NOMO-1 treated with DMSO at 0.1 percent for 48 hours (cell line): ENCODE measurements around the gene NOS3.

ENCODE experiments used
- DNase-seq: peaks from one replicate; lab custom pipeline; 2025; ENCODE audit not compliant: unreplicated experiment; lab: John Stamatoyannopoulos, UW

NOS3 gene

DNA sequence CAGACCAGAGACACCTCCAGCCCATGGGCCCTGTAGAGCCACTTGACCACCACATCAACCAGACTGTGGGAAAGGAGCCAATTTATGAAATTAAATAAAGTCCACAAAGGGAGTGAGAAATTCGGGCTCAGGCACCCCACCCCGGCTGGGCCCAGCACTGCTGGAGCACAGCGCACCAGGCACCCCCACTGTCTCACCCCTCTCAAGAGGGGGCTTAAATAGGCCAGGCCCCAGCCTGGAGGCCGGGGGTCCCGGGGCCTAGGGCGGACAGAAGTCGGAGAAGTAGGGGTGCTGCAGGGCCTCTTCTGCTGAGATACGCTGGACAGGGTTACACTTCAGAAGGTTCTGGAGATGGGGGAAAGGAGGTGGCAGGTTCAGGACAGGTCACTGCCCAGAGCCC lies 62.9 kb downstream of the NOS3 start:
- no peak for DNase-seq

DNA sequence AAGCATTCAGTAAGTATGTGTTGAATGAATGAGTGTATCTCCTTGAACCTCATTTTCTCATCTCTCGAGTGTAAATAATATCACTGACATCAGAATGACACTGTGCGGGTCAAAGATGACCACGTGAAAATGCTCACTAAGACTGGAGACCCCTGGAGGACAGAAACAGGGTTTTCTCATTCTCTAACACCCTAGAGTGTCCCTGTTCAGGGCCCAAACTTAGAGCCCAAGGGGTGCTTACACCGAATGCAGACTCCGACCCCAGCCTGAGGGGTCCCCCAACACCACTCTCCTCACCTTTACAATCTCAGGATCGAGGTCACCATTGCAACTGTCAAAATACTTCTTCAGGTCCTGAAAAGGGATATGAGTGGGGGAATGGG lies 65.5 kb downstream of the NOS3 start:
- DNase-seq = no peak

DNA sequence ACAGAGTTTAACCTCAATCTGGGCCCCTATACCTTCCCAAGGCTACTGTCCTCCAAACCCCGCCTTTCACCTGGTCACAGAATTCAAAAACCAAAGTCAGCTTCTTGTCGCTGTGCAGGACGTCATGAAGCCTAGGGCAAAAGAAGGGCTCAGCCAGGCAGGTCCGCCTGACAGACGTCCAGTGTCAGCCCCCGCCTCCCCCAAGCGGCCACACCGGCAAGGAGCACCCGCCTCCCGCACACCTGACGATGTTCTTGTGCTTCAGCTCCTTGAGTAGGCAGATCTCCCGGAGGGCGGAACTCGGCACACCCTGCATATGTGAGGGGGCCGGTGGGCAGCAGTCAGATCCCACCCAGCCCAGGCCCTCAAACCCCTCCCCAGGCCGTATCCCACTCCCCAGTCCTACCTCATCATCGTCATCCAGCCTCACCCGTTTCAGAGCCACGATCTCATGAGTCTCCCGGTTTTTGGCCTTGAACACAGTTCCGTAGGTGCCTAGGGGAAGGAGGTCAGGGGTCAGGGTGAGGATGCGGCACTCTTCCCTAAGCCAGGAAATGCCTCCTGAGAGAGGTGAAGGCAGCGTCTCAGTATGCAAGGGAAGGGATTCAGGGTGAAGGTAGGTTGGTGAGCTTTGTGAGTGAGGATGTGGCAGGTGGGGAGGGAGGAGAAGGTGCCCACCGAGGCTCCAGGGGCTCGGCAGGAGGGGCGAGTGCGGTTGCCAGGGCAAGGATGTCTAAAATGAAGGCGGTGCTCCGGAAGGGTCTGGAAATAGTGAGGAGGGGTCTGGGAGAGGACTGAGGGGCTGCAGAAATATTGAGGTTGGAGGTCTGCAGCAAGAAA lies 66.1 kb downstream of the NOS3 start:
- no peak for DNase-seq

DNA sequence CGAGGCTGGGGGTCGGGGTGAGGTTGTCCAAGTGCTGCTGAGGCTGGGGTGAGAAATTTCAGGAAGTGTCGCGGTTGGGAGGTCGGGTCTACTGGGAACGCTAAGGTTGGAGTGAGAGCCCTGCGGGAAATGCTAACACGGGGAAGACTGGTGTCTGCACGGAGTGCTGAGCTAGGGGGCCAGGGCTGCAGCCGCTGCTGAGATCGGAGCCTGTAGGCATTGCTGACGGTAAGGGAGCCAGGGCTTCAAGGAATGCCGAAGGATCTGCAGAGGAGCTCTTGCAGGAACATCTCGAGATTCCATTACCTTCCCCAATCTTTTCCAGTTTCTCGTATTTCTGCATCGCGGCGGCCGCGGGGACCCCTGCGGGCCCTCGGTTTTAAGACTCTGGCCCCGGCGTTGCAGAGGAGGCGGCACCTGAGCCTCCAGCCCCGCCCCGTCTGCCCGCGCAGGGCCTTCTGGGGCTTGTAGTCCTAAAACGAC lies 66.7 kb downstream of the NOS3 start, which contains the start of gene CDK5:
Gene CDK5, minus strand, starts transcription at position 392 of the 483 bp plus-strand sequence. Its CDS starts 49 bp downstream, at position 343.
- DNase-seq = no peak

DNA sequence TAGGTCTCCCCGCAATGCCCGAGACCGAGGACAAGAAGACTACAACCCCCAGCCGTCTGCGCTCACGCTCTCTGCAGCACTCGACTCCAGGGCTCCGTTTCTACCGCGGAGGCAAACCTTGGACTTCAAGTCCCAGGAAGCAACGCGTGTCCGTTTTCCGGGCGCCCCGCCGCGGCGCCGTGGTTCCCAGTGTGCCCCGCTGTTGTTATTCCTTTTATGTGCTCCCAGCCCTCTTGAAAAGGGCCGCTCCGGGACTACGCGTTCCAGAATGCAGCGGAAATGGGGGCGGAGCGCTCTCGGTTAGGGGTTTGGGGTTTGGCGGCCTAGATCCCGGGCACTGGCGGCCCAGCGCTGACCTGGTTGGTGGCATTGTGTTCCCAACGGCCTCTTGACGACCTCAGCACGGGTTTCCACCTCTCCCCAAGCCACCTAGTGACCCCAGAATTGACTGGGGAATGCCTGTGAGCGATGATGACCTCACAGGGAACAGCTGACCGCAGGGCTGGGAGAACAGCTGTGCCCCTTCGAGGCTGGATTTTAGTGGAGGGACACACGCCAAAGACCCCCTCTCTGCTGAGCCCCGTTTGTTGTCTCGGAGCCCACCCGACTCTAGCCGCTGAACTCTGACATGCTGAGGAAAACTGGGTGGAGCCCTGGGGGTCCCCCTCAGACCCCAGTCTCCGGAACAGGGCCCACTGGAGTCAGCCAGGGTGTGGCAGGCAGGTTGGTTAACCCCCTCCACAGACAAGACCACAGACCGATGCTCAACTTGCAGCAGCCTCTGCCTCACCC lies 67.4 kb downstream of the NOS3 start:
- DNase-seq = peak; percentile 94

- no peak for DNase-seq
Measured at GRCh38 chr7:151058781-151059366, 68.1 kb downstream of the NOS3 start.

- DNase-seq = peak; percentile 19
Measured at GRCh38 chr7:151059367-151060112, 68.7 kb downstream of the NOS3 start, which contains the start of gene SLC4A2. TSS of gene SLC4A2 (plus strand) at chr7:151059589. CDS start at chr7:151061988, 2,399 bp downstream.

DNA sequence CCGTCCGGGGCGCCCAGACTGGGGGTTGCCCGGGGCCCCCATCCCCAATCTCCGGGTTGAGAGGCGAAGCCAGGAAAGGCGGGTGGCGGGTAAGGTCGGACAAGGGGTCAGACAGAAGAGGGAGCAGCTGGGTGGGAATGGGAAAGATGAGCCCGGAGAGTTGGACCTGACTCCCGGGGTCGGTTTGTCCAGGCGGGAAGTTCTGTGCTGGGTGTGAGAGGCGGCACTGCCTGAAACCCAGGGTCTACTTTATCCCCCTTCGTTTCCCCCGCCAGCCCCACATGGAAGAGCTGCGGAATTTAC lies 69.2 kb downstream of the NOS3 start:
- no peak for DNase-seq

- no peak for DNase-seq
Measured at GRCh38 chr7:151060416-151061212, 69.8 kb downstream of the NOS3 start.

DNA sequence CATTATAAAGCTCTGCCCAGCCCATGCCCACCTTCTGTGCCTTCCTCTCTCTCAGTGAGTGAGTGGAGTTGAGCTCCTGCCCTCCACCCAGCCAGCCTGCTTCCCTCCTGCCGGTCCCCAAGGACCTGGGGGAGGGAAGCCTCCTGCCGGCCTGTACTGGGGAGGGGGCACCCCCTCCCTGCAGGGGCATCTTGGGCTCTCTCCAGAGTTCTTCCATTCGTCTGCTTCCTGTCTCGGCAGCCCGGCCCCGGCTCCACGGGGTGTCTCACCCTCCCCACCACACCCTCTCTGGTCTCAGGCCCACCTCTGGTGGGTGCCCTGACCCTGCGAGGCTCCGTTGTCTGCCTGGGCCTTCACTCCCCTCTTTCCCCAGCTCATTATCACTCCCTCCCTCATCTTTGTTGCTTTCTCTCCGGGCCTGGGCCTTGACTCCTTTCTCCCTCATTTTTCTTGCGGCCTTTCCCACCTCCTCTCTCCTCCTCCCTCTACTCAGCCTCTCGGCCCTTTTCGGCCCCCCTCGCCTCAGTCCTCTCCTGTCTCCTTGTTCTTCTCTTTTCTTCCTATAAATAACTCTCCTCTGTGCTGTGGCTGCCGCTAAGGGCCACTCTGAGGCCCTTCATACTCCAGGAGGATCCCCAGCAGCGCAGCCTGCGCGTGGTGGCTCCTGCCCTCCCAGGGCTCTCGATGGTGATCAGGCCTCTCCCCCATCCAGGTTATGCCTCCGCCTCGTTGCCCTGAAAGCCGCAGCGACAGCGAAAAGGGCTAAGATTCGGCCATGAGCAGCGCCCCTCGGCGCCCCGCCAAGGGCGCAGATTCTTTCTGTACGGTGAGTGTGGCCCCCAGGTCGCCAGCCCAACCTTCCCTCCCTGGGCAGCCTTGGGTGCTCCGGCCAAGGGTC lies 70.6 kb downstream of the NOS3 start:
- no peak for DNase-seq

- no peak for DNase-seq
Measured at GRCh38 chr7:151062111-151062398, 71.2 kb downstream of the NOS3 start.

DNA sequence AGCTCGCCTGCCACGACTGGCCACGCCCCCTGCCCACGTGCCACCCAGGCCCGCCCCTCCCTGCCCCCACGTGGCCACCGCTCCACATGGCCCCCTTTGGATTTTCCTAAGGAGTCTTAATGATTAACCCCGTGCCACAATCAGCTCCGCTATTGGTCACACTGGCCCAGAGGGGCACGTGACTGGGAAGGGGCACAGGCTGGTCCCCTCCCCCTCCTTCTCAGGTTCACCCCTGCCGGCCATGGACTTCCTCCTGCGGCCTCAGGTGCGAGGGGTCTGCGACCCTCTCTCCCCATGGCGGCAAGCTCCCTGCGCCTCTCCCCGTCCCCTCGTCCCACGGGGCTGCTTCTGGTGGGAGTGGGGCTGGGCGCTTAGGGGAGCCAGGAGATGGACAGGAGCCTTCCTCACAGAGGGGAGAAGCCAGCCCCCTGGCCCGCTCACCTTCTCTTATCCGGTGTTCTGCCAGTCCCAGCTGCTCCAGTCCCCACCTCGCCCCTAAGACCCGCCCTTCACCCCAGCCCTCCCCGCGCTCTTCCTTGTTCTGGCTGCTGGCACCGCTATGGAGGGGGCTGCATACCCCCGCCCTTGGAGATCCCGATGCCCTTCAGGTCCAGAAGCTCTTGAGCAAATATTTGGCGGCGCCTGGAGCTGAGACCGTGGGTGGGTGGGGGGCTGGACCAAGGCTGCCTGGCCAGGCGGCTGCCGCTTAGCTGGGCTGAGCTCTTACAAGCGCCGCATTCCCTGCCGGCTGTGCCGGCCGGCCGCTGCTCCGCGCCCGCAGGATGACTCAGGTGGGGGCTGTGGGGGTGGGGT lies 71.8 kb downstream of the NOS3 start:
- DNase-seq = no peak

GRCh38 chr7:151063212-151063561 lies 72.4 kb downstream of the NOS3 start:
- no peak for DNase-seq
